K562 (cell line): ENCODE data around the gene NUCB2. TPM values are rescaled to one million over a fixed set of nuclear protein-coding genes. Genes with fewer than 3 reads are reported as not detected.

Experiments
- ATAC-seq: fragments of 200-7000 bp; cut with Tn5 transposase; 3 replicates; pipeline ENCODE4 v1.9.1; 2020; ENCODE audit warnings: moderate library complexity
- BruUV-seq: library from RNA; stranded (reverse); fragments of 400-500 nt; replicated peaks from 2 replicates; lab custom pipeline; 2021; lab: Mats Ljungman, UMichigan
- CTCF ChIA-PET: fragments of 300-600 bp; formaldehyde crosslinking; extraction: SDS; loops from one replicate; lab custom pipeline; 2021; ENCODE audit warnings: low intra/inter-chr PET ratio; lab: Yijun Ruan, JAX
- POLR2A ChIA-PET: fragments of 300-600, 350-650 bp; sonication (Branson Sonifier 250); formaldehyde crosslinking; extraction: SDS; loops from one replicate; lab custom pipeline; 2021; ENCODE audit warnings: antibody characterized with exemption, inconsistent platforms; lab: Yijun Ruan, JAX
- DNase-seq, 4 experiments: peaks; one replicate each; pipeline versions ENCODE4 v3.0.0 to v3.0.0-alpha.2; 2011 to 2018; ENCODE audit warnings: low spot score in 3 of 4, mixed read lengths in 3 of 4; ENCODE audit errors: extremely low read depth in 1 of 4
- FAIRE-seq: peaks from 2 replicates; lab custom pipeline; 2011; peaks lifted over from hg19 to GRCh38; lab: Jason Lieb, UNC
- H2AFZ ChIP-seq: 2 replicates; pipeline ENCODE4 v1.6.0; 2011; ENCODE audit warnings: low read depth, low read length, control low read depth, inconsistent platforms
- H3K27ac ChIP-seq: fragments of 200-600 bp; 3 replicates; pipeline ENCODE4 v1.8.0; 2011; ENCODE audit warnings: low read depth, mild to moderate bottlenecking, control low read depth, inconsistent platforms, low read length, moderate library complexity, mixed read lengths; ENCODE audit errors: extremely low read depth
- H3K27me3 ChIP-seq, 2 experiments: fragments of 300-600 bp in 1 of 2; 2 replicates in 1 of 2; 3 replicates in 1 of 2; pipeline versions ENCODE4 v1.6.0 to v1.8.0; 2011; ENCODE audit warnings: inconsistent platforms in 2 of 2, low read length in 2 of 2, mild to moderate bottlenecking in 1 of 2, mixed read lengths in 1 of 2, moderate library complexity in 1 of 2; ENCODE audit not compliant: control insufficient read depth in 2 of 2, insufficient read depth in 2 of 2
- H3K36me3 ChIP-seq: fragments of 300-600 bp; 3 replicates; pipeline ENCODE4 v1.8.0; 2011; ENCODE audit warnings: mild to moderate bottlenecking, low read length, inconsistent platforms; ENCODE audit not compliant: control insufficient read depth, insufficient read depth
- H3K4me1 ChIP-seq, 2 experiments: fragments of 200-600 bp in 1 of 2; replicated peaks in 1 of 2; 2 replicates in 1 of 2; 3 replicates in 1 of 2; pipeline versions ENCODE4 v1.5.1 to v1.8.0; 2011; ENCODE audit warnings: inconsistent platforms in 2 of 2, low read length in 2 of 2, mild to moderate bottlenecking in 1 of 2, mixed read lengths in 1 of 2, moderate library complexity in 1 of 2; ENCODE audit not compliant: control insufficient read depth in 2 of 2, insufficient read depth in 2 of 2
- H3K4me2 ChIP-seq: 2 replicates; pipeline ENCODE4 v1.6.1; 2011; ENCODE audit warnings: low read length, control low read depth, inconsistent platforms, mixed read lengths; ENCODE audit not compliant: insufficient read depth
- H3K4me3 ChIP-seq: fragments of 200-600 bp; sonication (generic), shearing (Covaris generic); 2 replicates; pipeline ENCODE4 v1.5.1; 2016; ENCODE audit warnings: control low read depth, inconsistent platforms
- H3K79me2 ChIP-seq: fragments of 200-600 bp; 3 replicates; pipeline ENCODE4 v1.8.0; 2011; ENCODE audit warnings: low read length, inconsistent platforms; ENCODE audit not compliant: control insufficient read depth, insufficient read depth
- H3K9ac ChIP-seq, 2 experiments: 2 replicates each; pipeline versions ENCODE4 v1.6.0 to v1.6.1; 2011; ENCODE audit warnings: low read depth in 2 of 2, low read length in 2 of 2, control low read depth in 1 of 2, inconsistent platforms in 1 of 2, mild to moderate bottlenecking in 1 of 2, mixed read lengths in 1 of 2; ENCODE audit not compliant: insufficient read depth in 1 of 2
- H3K9me1 ChIP-seq: one replicate; pipeline ENCODE4 v1.6.0; 2011; ENCODE audit warnings: inconsistent platforms, mild to moderate bottlenecking, low read length, moderate library complexity; ENCODE audit not compliant: control insufficient read depth, insufficient read depth
- H3K9me3 ChIP-seq: replicated peaks from 2 replicates; pipeline ENCODE4 v1.5.1; 2011; ENCODE audit warnings: low read depth, low read length, inconsistent platforms; ENCODE audit not compliant: control insufficient read depth, insufficient read depth
- H4K20me1 ChIP-seq: replicated peaks from 2 replicates; pipeline ENCODE4 v1.6.1; 2011; ENCODE audit warnings: low read length, inconsistent platforms, mixed read lengths; ENCODE audit not compliant: control insufficient read depth, insufficient read depth
- ARID1B ChIP-seq: fragments of 450-650 bp; IDR thresholded peaks from 2 replicates; pipeline ENCODE4 v1.6.1; 2016; ENCODE audit warnings: antibody characterized with exemption, mild to moderate bottlenecking, inconsistent platforms
- C11orf30 ChIP-seq: fragments of 450-650 bp; IDR thresholded peaks from 2 replicates; pipeline ENCODE4 v1.6.1; 2016; ENCODE audit warnings: low read depth, mild to moderate bottlenecking
- CBX1 ChIP-seq: sonication (generic); IDR thresholded peaks from 2 replicates; pipeline ENCODE4 v1.6.1; 2016; ENCODE audit warnings: antibody characterized with exemption, low read depth, mild to moderate bottlenecking
- CCAR2 ChIP-seq: fragments of 200-400 bp; formaldehyde crosslinking; IDR thresholded peaks from 2 replicates; pipeline ENCODE4 v1.6.1; 2017; ENCODE audit warnings: mild to moderate bottlenecking, low read depth, low read length
- DPF2 ChIP-seq: fragments of 450-650 bp; IDR thresholded peaks from 2 replicates; pipeline ENCODE4 v1.6.1; 2016
- ETV5 ChIP-seq: sonication (generic); formaldehyde crosslinking; IDR thresholded peaks from 2 replicates; pipeline ENCODE4 v1.4.0; 2020; ENCODE audit warnings: low read depth, mild to moderate bottlenecking, missing genetic modification reagents
- ETV6 ChIP-seq, 3 experiments: fragments of 150-350 bp in 1 of 3; sonication (generic) in 1 of 3; formaldehyde crosslinking in 1 of 3; IDR thresholded peaks; 2 replicates each; pipeline versions ENCODE4 v1.6.1 to v1.8.0; 2014 to 2022; ENCODE audit warnings: borderline replicate concordance in 2 of 3, low read depth in 2 of 3, antibody characterized with exemption in 1 of 3, low read length in 1 of 3, mild to moderate bottlenecking in 1 of 3, missing genetic modification reagents in 1 of 3
- FOSL1 ChIP-seq: fragments of 200-800 bp; sonication (Bioruptor generic); conservative IDR thresholded peaks from 2 replicates; pipeline ENCODE4 v1.6.1; 2016; ENCODE audit warnings: missing genetic modification characterization, missing compliant biosample characterization
- FOXA3 ChIP-seq, 2 experiments: fragments of 450-650 bp in 1 of 2; sonication (generic) in 1 of 2; formaldehyde crosslinking; IDR thresholded peaks in 1 of 2; conservative IDR thresholded peaks in 1 of 2; 2 replicates each; pipeline versions ENCODE4 v1.4.0 to v1.8.0; 2020 to 2022; ENCODE audit warnings: mild to moderate bottlenecking in 2 of 2, missing genetic modification reagents in 1 of 2
- JUND ChIP-seq, 2 experiments: IDR thresholded peaks; 2 replicates in 1 of 2; 3 replicates in 1 of 2; pipeline ENCODE4 v1.6.1; 2011; ENCODE audit warnings: borderline replicate concordance in 2 of 2, low read depth in 2 of 2, low read length in 2 of 2, improper control_type of control experiment in 1 of 2, missing biosample characterization in 1 of 2, missing genetic modification characterization in 1 of 2, missing genetic modification reagents in 1 of 2
- KDM1A ChIP-seq, 2 experiments: fragments of 450-650 bp; IDR thresholded peaks; 2 replicates each; pipeline ENCODE4 v1.6.1; 2016; ENCODE audit warnings: mild to moderate bottlenecking in 2 of 2
- PHF20 ChIP-seq: fragments of 450-650 bp; IDR thresholded peaks from 2 replicates; pipeline ENCODE4 v1.6.1; 2018; ENCODE audit not compliant: partially characterized antibody
- SMARCA4 ChIP-seq: fragments of 450-650 bp; IDR thresholded peaks from 2 replicates; pipeline ENCODE4 v1.6.1; 2016
- ZBTB9 ChIP-seq: fragments of 450-650 bp; formaldehyde crosslinking; IDR thresholded peaks from 2 replicates; pipeline ENCODE4 v1.4.0; 2020; ENCODE audit warnings: mild to moderate bottlenecking, moderate library complexity
- ZNF316 ChIP-seq: fragments of 450-650 bp; IDR thresholded peaks from 2 replicates; pipeline ENCODE4 v1.6.1; 2016
- WGBS: fragments of 100-300 bp; shearing (Covaris generic); methylation state at CpG from one replicate; pipeline ENCODE4 v1.1.6; 2016; ENCODE audit warnings: low coverage, mixed read lengths; ENCODE audit not compliant: insufficient coverage; ENCODE audit errors: missing lambda C conversion rate; 5-methylcytosine and 5-hydroxymethylcytosine counted together
- in situ Hi-C: fragments of 300-500 bp; cut with MboI; formaldehyde crosslinking; loops from 4 replicates; pipeline ENCODE4 v1.15.0; 2018; ENCODE audit warnings: inconsistent platforms, mixed read lengths
- intact Hi-C: fragments of 100-400 bp; cut with micrococcal nuclease; formaldehyde crosslinking; loops from 2 replicates; pipeline ENCODE4 v1.14.2; 2022
- polyA plus RNA-seq, 8 experiments: library from polyadenylated mRNA; depleted of rRNA in 4 of 8; stranded (reverse) in 5 of 8; unstranded in 3 of 8; fragments of >200 nt; fragmentation: Nextera tagmentation in 2 of 8; fragmentation: Illumina TruSeq in 1 of 8; extraction: Ambion mirVana in 2 of 8; extraction: Trizol in 1 of 8; gene quantifications; 2 replicates each; pipeline versions ENCODE4 v1.2.1 to v1.2.3, GENCODE V29; 2011 to 2014; ENCODE audit warnings: inconsistent platforms in 1 of 8, missing spikeins in 1 of 8
- total RNA-seq, 7 experiments: library from RNA; depleted of rRNA in 6 of 7; stranded (reverse); fragments of >200 nt in 6 of 7; fragmentation: Illumina TruSeq in 2 of 7; extraction: Trizol in 2 of 7; gene quantifications; 2 replicates each; pipeline versions ENCODE4 v1.2.1 to v1.2.3, GENCODE V29; 2011 to 2021; ENCODE audit warnings: low replicate concordance in 1 of 7
- TF ChIP-seq, protein P1 (sequence below): IDR thresholded peaks from 2 replicates; pipeline ENCODE4 v1.6.1; 2014; ENCODE audit warnings: antibody characterized with exemption
- TF ChIP-seq, protein P2 (sequence below), 2 experiments: fragments of 450-650 bp in 1 of 2; sonication (generic) in 1 of 2; formaldehyde crosslinking in 1 of 2; IDR thresholded peaks in 1 of 2; conservative IDR thresholded peaks in 1 of 2; 2 replicates each; pipeline versions ENCODE4 v1.6.1 to v1.8.1; 2016 to 2023; ENCODE audit warnings: mild to moderate bottlenecking in 2 of 2, moderate library complexity in 2 of 2, inconsistent platforms in 1 of 2, missing genetic modification reagents in 1 of 2

NUCB2 gene
- total and polyA plus RNA-seq, 9 of the 15 experiments (the other 6 are each of a cell fraction or from before 2014, with no cell fraction given) = 54.0 to 108 (median 84.6) TPM

- Histone ChIP-seq H3K27me3 (no peaks in the 10 kb centered on the region), H3K9ac (no peak overlapping the region), H4K20me1 (no peaks in the 10 kb centered on the region), H3K79me2 (no peaks in the 10 kb centered on the region), H3K9me3 (no peaks in the 10 kb centered on the region), H3K27ac (no peak overlapping the region), H3K4me2 (no peak overlapping the region), H3K4me1 (peaks cover 5 to 12% of the 10 kb centered on the region in 2 experiments; a peak in 4 of 5 replicates), H3K4me3 (no peak overlapping the region), H3K9me1 (no peaks in the 10 kb centered on the region), H2AFZ (no peak overlapping the region), H3K36me3 (no peaks in the 10 kb centered on the region)
- CTCF ChIA-PET = interaction anchor here (0.6 kb wide), 1 partner anchor 129 kb away, joined by 4 read pairs; no protein-coding TSS in a partner anchor
- DNase-seq = peak in 1 of 4 experiments; percentile 4
- POLR2A ChIA-PET = interaction anchor here (0.6 kb wide), 1 partner anchor 70 kb away, joined by 3 read pairs; no protein-coding TSS in a partner anchor
- 0 out of 3 replicates have a peak, but pooled peaks have one; percentile 20 for ATAC-seq
- no TSS peak for BruUV-seq
- peak; percentile 68; the same call in 1 of the 2 replicates for TF ChIP-seq C11orf30
- peak; percentile 67 for TF ChIP-seq ZNF316
- no peak for TF ChIP-seq CBX1
- peak; percentile 67 for TF ChIP-seq FOSL1 (tag)
- no peak for TF ChIP-seq PHF20
- TF ChIP-seq, protein P1, sequence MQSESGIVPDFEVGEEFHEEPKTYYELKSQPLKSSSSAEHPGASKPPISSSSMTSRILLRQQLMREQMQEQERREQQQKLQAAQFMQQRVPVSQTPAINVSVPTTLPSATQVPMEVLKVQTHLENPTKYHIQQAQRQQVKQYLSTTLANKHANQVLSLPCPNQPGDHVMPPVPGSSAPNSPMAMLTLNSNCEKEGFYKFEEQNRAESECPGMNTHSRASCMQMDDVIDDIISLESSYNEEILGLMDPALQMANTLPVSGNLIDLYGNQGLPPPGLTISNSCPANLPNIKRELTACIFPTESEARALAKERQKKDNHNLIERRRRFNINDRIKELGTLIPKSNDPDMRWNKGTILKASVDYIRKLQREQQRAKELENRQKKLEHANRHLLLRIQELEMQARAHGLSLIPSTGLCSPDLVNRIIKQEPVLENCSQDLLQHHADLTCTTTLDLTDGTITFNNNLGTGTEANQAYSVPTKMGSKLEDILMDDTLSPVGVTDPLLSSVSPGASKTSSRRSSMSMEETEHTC = no peak
- no peak for TF ChIP-seq FOXA3 (CRISPR knock-in tag; conservative IDR thresholded peaks at IDR 0.05 in 1 of 2, IDR thresholded peaks at IDR 0.05 in 1 of 2)
- TF ChIP-seq, protein P2, sequence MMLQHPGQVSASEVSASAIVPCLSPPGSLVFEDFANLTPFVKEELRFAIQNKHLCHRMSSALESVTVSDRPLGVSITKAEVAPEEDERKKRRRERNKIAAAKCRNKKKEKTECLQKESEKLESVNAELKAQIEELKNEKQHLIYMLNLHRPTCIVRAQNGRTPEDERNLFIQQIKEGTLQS (IDR thresholded peaks at IDR 0.05) = peak; percentile 81
- TF ChIP-seq, protein P2 (CRISPR knock-in tag; conservative IDR thresholded peaks at IDR 0.05) = no peak
- TF ChIP-seq ETV5 (CRISPR knock-in tag) = no peak
- no peak for TF ChIP-seq ZBTB9 (CRISPR knock-in tag)
- no peak for TF ChIP-seq CCAR2
- peak; percentile 41; the same call in 1 of the 2 replicates for TF ChIP-seq DPF2
- 0 out of 4 replicates have a peak, but pooled peaks of 1 of the 2 experiments have one; percentile 10 for TF ChIP-seq KDM1A (IDR thresholded peaks at IDR 0.05)
- TF ChIP-seq ETV6 (IDR thresholded peaks at IDR 0.05; ENCODE audit: borderline replicate concordance in 1 of 2, low read depth in 2 of 2, low read length in 1 of 2) = no peak
- no peak for TF ChIP-seq ETV6 (CRISPR knock-in tag; IDR thresholded peaks at IDR 0.05; ENCODE audit: borderline replicate concordance)
- peak; percentile 30; the same call in 1 of the 2 replicates for TF ChIP-seq ARID1B
- TF ChIP-seq JUND (IDR thresholded peaks at IDR 0.05; ENCODE audit: borderline replicate concordance, low read depth, low read length) = peak; percentile 70; the same call in 1 of the 2 replicates
- TF ChIP-seq JUND (tag; IDR thresholded peaks at IDR 0.05; ENCODE audit: borderline replicate concordance, low read depth, low read length) = peak; percentile 53; the same call in 1 of the 3 replicates
- TF ChIP-seq SMARCA4 = peak; percentile 24; the same call in 1 of the 2 replicates
- in situ Hi-C loops (no loop called here), intact Hi-C loops (no loop called here)
- WGBS = 20% methylated on average over 1 of the region's 1 CpG
- no peak for FAIRE-seq
These were observed 12.8 kb upstream of the NUCB2 start for GRCh38 chr11:17263769-17264168.
